Measurements from ENCODE around the gene CEP112. TPM values are rescaled to one million over a fixed set of nuclear protein-coding genes. Genes with fewer than 3 reads are reported as not detected.

CEP112 gene
- total and polyA plus RNA-seq, 2 of the 8 experiments (the other 6 are each of a cell fraction or from before 2014, with no cell fraction given): 0.62 to 3.1 TPM

DNA sequence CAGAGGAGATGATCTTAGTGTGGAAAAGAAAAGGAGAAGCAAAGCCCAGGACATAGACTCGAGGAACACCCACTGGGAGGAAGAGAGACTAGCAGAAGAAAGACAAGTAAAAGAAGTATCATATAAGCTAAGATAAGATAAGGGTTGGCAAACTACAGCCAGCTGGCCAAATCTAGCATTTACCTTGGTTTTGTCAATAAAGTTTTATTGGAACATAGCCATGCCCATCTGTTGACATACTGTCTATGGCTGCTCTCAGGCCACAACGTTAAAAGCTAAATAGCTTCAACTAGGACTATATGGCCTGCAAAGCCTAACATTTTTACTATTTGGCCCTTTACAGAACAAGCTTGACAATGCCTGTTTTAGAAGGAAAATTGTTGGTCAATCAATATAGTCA lies 464.1 kb downstream of the CEP112 start (continued):
- TF ChIP-seq CTCF (IDR thresholded peaks at IDR 0.05; ENCODE audit: control extremely low read depth in 1 of 3, insufficient read depth in 1 of 3, low read depth in 1 of 3, low read length in 3 of 3) (no peak), RAD21 (IDR thresholded peaks at IDR 0.05 in 1 of 2, conservative IDR thresholded peaks at IDR 0.05 in 1 of 2; ENCODE audit: low read depth in 2 of 2, low read length in 2 of 2) (no peak), EP300 (IDR thresholded peaks at IDR 0.05; ENCODE audit: borderline replicate concordance in 1 of 2, low read depth in 2 of 2, low read length in 2 of 2) (no peak), GTF2F1 (IDR thresholded peaks at IDR 0.05; ENCODE audit: borderline replicate concordance, low read depth, low read length) (no peak), SIN3A (conservative IDR thresholded peaks at IDR 0.05 in 1 of 2, IDR thresholded peaks at IDR 0.05 in 1 of 2; ENCODE audit: low read depth in 1 of 2, low read length in 2 of 2) (no peak), BCL11A (IDR thresholded peaks at IDR 0.05; ENCODE audit: low read depth in 2 of 2, low read length in 2 of 2) (no peak), RXRA (IDR thresholded peaks at IDR 0.05; ENCODE audit: insufficient read depth, low read depth, low read length) (no peak), TAF7 (optimal IDR thresholded peaks at IDR 0.05; ENCODE audit: borderline replicate concordance, low read depth, low read length) (no peak), SP1 (IDR thresholded peaks at IDR 0.05; ENCODE audit: low read depth, low read length) (no peak)
- TF ChIP-seq, protein P1, sequence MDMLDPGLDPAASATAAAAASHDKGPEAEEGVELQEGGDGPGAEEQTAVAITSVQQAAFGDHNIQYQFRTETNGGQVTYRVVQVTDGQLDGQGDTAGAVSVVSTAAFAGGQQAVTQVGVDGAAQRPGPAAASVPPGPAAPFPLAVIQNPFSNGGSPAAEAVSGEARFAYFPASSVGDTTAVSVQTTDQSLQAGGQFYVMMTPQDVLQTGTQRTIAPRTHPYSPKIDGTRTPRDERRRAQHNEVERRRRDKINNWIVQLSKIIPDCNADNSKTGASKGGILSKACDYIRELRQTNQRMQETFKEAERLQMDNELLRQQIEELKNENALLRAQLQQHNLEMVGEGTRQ (IDR thresholded peaks at IDR 0.05; ENCODE audit: low read length): no peak

Measured in H1 (cell line).